GM18858 (cell line): ENCODE data around the gene CHST6.
"Not testable (repeated sequence)": the region's sequence is repeated elsewhere in the genome, so short reads cannot be mapped to it uniquely, and the experiment has no call there.

ENCODE experiments used
- ATAC-seq: cut with Tn5 transposase; IDR thresholded peaks from one replicate; pipeline ENCODE4 v1.9.1; 2021; ENCODE audit not compliant: unreplicated experiment

The CHST6 gene

DNA sequence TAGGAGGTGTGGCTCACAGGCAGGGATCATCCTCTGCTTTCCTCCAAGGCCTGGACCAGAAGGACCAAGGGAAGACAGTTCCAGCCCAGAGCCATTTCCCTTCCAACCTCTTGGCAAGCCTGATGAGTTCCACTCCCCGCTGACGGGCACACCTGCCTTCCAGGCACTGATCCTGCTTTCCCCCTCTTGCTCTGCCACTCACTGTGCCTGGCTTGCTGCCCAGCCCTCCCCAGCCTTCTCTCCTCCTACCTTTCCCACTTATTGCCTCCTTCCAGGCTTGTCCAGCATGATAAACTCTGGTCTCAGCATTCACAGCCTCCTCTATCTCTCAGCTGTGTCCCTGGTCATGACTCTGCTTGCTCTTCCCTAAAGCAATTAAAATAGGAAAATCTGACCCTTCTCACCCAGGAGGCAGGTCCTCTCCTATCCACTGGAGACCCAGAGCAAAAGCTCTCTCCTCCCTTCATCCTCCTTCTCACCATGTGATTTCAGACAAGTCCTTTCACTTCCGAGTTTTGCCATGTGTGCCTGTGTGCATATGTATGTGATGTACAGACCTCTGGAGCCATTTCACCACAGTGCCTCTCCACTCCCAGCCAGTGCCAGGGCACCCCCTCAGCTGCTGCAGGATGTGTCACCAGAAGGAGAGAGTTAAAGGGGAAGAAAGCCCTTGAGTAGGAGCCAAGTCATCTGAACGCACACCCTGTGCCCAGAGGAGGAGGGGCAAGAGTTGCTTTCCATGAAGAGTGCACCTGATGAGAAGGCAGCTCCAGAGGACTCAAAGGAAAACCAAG, 17.4 kb downstream of the CHST6 start:
- ATAC-seq: no peak

DNA sequence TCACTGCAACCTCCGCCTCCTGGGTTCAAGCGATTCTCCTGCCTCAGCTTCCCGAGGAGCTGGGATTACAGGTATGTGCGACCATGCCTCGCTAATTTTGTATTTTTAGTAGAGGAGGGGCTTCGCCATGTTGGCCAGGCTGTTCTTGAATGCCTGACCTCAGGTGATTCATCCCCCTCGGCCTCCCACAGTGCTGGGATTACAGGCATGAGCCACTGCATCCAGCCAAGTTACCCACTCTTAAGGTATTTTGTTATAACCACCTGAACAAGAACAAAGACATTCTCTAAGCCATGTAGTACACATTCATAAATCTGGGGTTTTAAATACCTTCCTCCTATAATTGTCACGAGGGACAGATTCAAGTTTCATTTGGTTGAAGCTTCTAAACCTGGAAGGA, 18.4 kb downstream of the CHST6 start:
- no peak for ATAC-seq

DNA sequence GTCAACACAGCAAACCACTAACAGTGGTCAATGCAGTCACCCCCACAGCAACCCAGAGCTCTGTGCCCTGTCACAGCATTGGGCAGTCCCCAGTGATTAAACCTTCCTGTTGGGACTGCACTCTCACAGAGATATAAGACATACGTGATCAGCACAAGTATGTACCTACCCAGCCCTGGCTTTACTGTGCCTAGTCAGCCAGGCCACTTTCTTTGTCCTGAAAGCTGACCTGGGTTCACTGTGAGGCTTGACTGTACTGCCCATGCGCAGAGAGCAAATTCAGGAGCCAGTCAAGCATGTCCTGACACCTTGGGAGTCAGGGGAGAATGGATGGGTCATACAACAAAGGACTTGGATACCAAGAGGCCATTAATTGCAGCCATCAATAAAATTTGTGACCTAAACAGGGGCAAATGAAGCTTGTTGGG, 19.8 kb downstream of the CHST6 start:
- no peak for ATAC-seq

DNA sequence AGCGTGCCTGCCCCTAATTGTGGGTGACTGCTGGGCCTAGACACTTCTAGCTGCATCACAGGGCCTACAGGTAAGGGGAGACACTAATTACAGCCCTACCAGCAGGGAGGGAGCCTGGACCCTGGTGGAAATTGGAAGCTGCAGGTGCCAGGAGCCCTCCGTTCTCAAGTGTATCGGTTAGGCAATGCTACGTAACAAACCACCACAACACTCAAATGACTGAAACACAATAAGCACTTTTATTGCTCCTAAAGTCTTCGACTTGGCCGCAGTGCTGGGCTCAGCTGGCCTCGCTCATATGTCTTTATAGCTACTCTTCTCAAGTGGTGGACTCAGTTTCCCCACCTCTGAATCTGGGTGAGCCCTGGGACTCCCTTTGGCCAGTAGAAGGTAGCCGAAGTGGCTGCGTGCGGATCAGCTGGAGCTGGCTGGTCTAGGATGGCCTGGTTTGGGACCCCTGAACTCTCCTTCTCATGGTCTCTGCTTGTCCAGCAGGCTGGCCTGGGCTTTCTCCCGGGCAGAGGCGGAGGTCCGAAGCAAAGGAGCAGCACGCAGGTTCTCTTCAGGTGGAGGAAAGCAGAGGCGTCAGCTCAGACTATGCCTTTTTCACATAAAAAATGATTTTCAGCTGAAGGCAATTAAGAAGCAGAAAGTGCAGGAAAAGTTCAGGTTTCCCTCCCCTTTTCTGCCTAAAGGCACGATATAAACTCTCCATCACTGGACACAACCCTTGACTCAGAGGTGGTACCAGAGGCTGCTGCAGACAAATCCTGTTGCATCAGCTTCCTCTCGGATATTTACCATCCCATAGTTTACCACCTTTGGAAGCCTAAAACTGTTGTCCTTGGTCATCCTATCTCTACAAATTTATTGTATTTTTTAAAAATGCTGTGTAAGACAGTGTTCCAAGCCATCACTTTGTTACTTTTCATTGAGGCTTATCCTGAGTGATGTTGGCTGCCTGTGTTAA, 22.0 kb downstream of the CHST6 start:
- ATAC-seq: no peak

DNA sequence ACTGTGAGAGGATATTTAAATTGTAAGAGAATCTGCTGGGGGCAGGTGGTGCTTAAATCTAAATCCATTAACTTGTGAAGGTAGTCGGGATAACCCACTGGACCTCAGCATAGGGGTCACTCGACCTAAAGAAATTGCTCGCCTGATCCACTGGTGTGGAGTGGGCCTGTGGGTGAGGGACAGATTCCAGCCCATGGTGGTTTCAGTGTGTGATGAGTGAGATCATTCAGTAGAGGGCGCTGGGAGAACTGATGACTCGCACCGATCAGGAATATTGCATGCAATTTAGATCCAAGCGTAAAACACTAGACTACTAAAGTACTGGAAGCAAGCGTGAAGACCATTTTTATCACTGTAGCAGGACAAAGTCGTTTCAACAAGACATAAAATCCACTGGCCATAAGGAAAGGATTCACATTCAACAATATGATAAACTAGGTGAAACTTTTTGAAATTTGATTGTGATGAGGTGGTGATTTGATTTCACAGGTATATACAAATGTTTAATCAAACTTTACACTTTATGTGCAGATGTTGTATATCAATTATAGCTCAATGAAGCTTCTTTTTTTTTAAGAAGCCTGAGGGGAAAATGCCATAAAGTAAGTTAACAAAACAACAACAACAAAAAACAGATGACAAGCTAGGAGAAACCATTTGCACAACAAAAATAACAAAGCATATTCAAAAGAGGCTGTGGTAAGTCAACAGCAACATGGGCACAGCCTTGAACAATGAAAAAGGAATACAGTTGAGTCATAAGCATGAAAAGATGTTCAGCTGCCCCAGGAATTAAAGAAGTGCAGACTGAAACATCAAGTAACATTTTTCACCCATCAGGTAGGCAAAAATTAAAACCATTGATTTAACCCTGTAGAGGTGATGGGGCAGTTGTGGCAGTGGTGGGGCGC, 23.3 kb downstream of the CHST6 start:
- peak; percentile 68 for ATAC-seq

DNA sequence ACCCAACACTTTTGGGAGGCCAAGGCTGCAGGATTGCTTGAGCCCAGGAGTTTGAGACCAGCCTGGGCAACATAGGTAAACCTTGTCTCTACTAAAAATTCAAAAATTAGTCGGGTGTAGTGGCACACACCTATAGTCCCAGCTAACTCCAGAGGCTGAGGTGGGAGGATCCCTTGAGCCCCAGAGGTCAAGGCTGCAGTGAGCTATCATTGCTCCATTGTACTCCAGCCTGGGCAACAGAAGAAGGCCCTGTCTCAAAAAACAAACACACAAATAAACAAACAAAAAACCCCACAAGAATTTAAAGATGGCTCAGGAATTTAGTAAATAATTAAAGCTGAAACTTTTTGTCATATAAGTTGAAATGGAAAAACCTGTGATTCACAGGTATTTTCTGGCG, 28.5 kb downstream of the CHST6 start:
- no peak for ATAC-seq

DNA sequence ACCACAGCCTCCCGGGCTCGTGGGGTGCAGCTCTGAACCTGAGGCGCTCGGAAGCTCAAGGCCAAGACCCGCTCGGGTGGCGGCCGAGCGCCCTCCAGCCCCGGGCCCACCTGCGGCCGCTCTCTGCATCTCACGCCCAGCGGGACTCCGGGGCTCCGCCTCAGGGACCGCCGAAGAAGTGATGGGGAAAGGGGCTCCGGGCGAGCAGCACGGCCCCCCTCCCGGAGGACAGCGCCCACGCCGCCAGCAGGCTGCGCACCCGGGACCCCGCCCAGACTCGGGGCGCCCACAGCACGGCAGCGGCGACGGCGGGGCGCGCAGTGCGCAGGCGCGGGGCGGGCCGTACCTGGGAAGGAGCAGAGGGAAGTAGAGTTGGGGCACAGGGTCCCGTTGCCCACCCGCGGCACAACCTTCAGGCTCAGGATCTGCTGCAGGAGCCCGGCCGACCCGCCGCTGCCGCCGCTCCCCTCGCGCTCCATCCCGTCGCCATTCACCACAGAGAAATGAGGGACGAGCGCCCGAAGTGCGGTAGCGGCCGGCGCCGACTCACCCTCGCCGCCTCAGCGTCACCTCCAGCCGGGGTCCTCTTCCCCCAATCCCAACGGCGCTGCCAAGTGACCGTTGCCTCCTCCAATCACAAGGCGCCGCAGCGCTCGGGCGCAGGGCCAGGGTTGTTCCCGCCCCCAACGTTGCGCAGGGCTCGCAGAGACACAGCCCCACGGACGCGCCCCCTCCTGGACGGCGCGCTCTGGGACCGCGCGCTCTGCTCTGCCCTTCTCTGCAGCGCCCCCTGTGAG, 30.9 kb downstream of the CHST6 start, which contains the start of gene TMEM170A:
Gene TMEM170A, minus strand, starts transcription at position 568 of the 797 bp plus-strand sequence. Its CDS starts 89 bp downstream, at position 479.
- ATAC-seq: peak; percentile 86

DNA sequence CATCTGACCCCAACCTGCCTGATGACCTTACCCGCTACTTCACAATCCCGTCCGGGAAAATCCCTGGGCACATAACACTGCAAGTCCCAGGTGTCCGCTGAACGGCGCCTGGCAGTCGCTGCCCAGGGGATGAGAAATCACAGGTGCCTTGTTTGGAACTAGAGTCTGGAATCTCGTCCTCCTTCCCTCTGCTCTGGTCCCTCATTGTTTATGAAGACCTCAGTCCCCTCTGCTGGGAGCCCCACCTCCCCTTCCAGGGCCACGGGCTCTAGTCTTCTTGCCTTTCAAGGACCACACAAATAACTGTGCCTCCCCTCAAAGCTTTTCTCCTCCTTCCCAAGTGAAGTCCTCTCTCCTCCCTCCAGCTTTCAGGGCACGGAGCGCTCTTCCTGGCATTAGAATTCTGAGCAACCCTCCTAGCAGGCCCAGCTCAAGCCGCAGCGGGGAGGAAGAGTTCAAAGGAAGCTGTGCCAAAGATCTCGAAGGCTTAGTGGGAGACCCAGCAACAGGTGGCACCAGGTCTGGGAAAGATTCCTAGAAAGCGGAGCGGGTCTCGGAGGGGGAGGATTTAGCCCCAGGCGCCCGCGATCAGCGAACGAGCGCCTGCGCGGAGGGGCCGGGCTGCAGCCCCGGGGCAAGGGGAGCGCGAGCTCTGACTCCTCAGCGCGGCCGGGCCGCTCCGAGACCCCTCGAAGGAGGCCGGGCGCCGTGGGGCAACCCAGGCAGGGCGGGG, 31.7 kb downstream of the CHST6 start:
- not testable (repeated sequence) for ATAC-seq

DNA sequence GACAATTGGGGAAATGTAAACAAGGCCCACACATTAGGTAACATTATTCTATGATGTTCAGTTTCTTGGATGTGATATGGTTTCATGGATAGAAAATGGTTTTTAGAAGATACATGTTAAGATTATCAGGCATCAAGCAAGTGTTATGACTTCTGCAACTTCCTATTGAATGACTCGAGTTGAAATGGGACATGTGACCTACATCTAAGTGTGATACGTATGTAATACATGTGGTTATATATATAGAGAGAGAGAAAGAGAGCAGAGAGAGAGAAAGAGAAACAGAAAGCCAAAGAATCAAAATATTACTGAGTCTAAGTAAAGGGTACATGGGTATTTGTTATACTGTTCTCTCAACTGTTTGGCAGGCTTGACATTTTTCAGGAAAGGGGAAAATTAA, 32.4 kb downstream of the CHST6 start:
- peak; percentile 33 for ATAC-seq

DNA sequence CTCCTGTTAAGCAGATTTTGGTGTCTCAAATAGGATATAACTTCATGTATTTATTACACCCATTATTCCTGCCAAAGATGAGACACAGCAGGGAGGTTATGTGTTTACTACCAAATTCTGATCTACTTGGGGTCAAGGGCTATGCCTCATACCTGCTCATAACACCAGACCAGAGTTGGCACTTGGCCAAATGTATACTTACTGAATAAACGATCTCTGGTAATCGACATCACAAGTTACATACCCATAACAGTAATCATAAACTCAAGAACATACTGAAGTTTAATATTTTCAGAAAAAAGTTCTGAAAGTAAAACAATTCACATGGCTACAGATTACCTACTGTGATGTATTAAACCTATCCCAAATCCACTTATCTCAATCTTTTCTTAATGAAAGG, 33.7 kb downstream of the CHST6 start:
- no peak for ATAC-seq

DNA sequence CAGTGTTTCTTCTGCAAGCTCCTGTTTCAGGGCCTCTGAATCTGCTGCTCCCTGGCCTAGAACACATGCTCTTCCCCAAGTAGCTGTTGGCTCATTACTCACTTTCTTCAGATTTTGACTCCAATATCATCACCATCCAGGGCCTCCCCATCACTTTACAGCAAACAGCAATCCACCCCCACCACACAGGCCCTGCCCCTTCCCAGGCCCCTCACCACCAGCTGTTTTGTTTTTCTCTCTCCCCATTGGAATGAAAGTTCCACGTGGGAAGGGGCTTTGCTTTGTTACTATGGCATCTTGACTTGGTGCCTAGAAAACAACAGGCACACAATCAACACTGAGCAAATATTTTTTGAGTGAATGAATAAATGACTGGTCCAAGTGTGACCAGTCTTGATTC, 34.8 kb downstream of the CHST6 start:
- ATAC-seq: no peak

DNA sequence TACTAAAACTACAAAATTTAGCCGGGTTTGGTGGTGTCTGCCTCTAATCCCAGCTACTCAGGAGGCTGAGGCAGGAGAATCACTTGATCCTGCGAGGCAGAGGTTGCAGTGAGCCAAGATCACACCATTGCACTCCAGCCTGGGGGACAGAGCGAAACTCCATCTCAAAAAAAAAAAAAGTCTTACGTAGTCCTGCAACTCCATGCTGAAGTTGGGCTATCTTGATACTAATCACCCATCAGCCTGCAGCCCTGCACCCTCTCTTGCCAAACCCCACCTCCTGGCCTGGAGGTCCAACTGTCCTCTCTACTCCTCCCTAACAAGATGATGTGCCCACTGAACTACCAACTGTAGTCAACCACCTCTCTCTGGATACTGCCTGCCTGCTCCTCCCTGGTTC, 35.5 kb downstream of the CHST6 start:
- ATAC-seq: no peak

DNA sequence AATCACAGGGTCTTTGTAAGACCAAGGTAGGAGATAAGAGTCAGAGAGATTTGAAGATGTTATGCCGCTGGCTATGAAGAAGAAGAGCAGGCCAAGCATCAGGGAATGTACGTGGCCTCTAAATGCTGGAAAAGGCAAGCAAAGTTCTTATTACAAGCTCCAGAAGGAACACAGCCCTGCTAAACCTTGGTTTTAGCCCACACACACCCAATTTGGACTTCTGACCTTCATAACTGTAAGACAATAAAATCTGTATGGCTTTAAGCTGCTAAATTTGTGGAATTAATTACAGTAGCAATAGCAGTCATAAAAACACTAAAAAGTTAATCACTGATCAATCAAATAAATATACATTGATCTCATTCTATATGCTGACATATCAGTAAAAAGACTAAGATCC, 36.8 kb downstream of the CHST6 start:
- ATAC-seq: no peak

DNA sequence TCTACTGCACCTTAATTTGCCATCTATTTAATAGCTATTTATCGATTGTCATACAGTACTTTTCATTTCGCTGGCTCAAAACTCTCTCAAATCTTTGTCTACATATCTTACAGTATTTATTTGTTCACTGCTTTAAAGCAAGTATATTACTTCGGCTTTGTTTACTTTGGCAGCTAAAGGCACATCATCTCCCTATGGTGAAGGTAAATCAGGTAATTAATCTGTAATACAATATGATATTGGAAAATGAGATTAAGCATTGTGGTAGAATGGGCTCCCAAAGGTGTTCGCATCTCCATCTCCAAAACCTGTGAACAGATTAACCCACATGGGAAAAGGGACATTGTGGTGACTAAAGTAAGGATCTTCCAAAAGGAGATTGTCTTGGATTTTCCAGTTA, 37.2 kb downstream of the CHST6 start:
- no peak for ATAC-seq

DNA sequence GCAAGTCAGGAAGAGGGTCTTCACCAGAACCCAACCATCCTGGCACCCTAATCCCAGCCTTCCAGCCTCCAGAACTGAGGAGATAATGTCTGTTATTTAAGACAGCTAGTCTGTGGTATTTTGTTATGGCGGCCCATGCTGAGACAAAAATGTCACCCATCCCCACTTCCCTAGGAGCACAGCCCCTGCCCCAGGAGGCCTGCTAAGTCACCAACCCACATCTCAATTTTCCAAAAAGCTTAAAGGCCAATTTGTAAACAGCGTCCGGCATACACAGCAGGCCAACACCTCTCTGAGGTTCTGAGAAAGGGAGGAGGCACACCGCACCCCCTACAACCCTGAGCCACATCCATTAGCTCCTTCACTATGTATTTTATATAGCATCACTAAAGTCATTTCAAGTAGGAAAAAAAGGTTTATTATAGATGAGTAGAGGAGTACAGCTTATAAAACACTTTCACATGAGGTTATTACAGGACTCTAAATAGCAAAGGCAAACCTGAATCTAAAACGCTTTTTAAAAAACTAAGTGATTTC, 37.7 kb downstream of the CHST6 start:
- no peak for ATAC-seq

DNA sequence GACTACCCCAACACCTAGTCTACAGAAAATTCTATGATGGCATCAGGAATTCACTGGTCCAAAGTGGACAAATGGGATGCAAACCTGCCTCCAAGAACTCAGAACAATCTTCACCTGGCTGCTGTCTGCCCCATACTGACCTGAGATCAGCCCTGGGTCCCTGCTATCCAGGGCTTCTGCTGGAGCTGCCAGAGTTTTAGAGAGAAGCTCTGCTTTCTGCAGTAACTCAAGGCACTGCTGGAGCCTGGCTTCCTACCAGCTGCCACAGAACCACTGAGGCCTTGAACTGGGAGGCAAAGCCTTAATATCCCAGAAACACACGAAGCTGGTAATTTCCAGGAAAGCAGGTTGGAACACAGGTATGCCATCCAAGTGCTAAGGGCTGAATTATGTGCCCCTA, 38.3 kb downstream of the CHST6 start:
- ATAC-seq: no peak

DNA sequence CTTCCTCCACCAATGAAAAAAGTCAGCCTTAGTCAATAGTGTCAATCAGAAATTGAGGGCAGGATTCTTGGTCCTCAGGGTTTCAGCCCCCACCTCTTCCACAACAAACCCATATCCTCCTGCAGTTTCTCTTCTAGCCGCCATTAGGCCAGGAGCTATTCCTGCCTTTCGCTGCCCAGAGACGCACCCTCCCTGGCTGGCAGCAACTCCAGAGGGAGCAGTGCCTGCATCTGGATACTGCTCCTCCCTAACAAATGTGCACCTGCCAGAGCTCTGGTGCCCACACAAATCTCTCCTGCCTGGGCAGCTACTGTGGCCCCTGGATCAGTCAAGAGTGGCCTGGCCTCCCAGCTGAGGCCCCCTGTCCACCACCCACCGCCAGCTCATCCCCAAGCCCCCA, 38.8 kb downstream of the CHST6 start:
- ATAC-seq: not testable (repeated sequence)

DNA sequence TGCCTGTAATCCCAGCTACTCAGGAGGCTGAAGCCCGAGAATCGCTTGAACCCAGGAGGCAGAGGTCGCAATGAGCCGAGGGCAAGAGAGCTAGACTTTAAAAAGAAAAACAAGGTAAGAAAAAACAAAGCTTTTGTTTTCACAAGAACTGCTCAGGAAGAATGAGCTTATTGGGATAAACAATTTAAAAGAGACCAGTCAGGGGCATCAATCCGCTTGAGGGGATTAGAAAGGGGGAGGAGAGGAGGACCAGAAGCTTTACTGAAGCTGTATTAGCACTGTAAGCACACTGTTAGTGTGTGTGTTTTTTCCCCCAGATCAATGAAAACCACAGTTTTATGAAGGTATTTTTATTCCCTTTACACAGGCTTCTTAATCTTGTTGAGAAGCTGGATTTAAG, 39.6 kb downstream of the CHST6 start:
- ATAC-seq: no peak
